ENCODE results near the gene LRP1-AS. TPM values are rescaled to one million over a fixed set of nuclear protein-coding genes. Genes with fewer than 3 reads are reported as not detected.

LRP1-AS gene
- total RNA-seq, 2 experiments from 2014 or later: not detected

DNA sequence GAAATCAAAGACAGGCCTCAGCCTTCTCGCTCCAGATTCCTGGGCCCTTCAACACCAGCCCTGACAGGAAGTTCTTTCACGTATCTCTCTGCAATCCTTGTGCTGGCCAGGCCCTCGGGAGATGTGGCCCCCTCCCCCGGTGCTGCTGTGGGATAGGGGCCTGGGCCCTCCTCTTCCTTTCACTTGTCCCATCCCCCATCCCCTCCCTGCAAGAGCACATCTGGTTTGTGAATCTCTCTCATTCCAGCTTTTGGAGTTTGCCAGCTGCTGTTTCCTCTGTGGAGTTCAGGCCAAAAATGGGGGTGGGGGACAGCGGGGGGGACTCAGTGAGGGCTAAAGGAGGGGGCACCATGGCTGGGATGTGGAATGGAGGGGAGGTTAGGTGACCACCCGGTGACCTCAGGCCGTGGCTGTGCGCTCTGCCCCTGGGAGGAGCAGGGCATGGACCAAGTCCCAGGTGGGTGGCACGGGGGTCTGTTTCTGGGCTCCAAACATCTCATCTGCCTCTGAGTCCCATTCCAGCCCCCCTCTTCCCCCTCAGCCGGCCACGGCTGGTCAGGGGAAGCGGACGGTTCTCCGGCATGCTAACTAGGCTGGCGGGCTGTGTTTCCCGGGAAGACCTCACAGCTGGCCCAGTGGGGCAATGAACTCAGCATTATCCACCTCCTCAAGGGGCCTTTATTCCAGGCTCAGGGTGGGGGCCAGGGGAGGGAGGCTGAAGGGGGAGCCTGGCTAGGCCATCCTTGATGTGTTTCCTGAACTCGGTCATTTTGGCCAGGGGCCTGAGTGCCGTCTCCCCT lies 11.7 kb downstream of the LRP1-AS start:
- DNase-seq: no peak
- Mint-ChIP-seq H3K4me3 (no peak overlapping the region), H3K4me1 (no peaks in the 10 kb centered on the region), H3K27ac (no peak overlapping the region), H3K9me3 (no peaks in the 10 kb centered on the region), H3K27me3 (peaks cover 16% of the 10 kb centered on the region), H3K36me3 (no peaks in the 10 kb centered on the region)
- no peak for ATAC-seq (ENCODE audit: low read depth)
- POLR2A ChIA-PET: interaction anchor here (0.6 to 0.8 kb wide), 3 partner anchors 11 to 24 kb away, joined by 3 to 5 read pairs (median 3); no protein-coding TSS in a partner anchor

DNA sequence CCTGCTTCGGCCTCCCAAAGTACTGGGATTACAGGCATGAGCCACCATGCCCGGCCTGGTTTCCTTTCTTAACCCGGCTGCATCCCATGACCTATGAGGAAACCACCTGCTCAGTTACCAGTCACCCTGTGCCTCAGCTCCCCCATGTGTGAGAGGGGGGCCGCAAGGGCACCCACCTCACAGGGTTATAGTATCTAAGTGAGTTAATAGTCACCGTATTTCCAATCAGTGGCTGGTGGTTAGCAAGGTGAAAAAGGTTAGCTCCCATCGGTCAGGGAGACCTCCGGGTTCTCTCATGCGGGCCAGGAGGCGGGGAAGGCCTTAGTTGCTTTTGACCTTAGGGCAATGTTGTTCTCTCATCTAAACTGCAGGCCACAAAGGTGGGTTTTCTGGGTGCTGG lies 12.5 kb downstream of the LRP1-AS start:
- Mint-ChIP-seq H3K27ac (no peak overlapping the region), H3K4me3 (no peak overlapping the region), H3K4me1 (no peaks in the 10 kb centered on the region), H3K9me3 (no peaks in the 10 kb centered on the region), H3K36me3 (no peaks in the 10 kb centered on the region), H3K27me3 (peaks cover 24% of the 10 kb centered on the region)
- ATAC-seq (ENCODE audit: low read depth) (no peak), DNase-seq (no peak)
- POLR2A ChIA-PET: interaction anchor here (0.6 to 0.8 kb wide), 2 partner anchors 21 to 23 kb away, joined by 3 to 5 read pairs; no protein-coding TSS in a partner anchor

DNA sequence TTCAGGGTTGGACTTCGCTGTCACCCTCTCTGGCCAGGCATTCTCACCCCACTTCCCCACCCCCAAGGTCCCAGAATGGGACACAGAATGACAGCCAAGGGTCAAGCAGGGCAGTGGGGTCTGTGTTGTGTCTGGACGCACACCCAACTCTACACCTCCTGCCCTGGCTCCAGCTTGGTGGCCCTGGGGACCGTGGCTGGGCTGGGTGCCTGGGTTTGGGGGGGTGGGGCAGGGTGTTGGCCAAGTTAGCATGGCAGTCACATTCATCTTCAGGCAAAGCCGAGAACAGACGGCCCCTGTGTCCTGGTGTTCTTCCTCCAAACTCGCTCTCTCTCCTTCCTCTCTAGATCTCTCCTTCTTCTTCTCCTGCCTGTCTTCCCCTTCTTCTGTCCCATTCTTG lies 13.5 kb downstream of the LRP1-AS start:
- Mint-ChIP-seq H3K27ac (no peak overlapping the region), H3K36me3 (no peaks in the 10 kb centered on the region), H3K4me3 (no peak overlapping the region), H3K27me3 (peaks cover 29% of the 10 kb centered on the region), H3K9me3 (no peaks in the 10 kb centered on the region), H3K4me1 (peaks cover 2% of the 10 kb centered on the region)
- DNase-seq (no peak), ATAC-seq (ENCODE audit: low read depth) (no peak)
- POLR2A ChIA-PET: no interaction called here

DNA sequence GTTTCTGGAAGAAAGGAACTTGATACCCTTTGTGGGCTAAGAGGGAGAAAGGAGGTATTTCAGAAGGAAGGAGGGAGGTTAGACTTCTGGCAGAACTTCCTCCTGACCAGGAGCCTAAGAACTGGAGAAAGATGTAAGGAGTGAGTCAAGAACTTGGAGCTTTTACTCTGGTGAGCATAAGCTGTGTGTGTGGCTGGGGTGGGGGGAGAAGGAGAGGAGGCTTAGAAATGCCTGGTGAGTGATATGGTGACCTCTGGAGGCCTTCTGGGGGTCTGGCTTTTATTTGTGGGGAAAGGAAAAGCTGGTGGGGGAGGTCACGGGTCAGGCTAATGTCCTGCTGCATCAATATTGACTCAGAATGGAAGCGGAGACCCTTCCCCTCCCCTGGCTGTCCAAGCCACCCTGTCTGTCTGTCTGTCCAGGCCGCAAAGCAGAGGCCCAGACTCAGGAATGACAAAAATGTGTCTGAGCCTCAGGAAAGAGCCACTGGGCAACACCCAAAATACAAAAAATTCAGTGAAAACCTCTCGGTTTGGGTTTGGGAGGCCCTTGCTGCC lies 14.3 kb downstream of the LRP1-AS start:
- Mint-ChIP-seq H3K4me3 (no peak overlapping the region), H3K36me3 (no peaks in the 10 kb centered on the region), H3K27me3 (peaks cover 28% of the 10 kb centered on the region), H3K9me3 (no peaks in the 10 kb centered on the region), H3K27ac (no peak overlapping the region), H3K4me1 (peaks cover 2% of the 10 kb centered on the region)
- ATAC-seq (ENCODE audit: low read depth): no peak
- POLR2A ChIA-PET: no interaction called here
- no peak for DNase-seq

DNA sequence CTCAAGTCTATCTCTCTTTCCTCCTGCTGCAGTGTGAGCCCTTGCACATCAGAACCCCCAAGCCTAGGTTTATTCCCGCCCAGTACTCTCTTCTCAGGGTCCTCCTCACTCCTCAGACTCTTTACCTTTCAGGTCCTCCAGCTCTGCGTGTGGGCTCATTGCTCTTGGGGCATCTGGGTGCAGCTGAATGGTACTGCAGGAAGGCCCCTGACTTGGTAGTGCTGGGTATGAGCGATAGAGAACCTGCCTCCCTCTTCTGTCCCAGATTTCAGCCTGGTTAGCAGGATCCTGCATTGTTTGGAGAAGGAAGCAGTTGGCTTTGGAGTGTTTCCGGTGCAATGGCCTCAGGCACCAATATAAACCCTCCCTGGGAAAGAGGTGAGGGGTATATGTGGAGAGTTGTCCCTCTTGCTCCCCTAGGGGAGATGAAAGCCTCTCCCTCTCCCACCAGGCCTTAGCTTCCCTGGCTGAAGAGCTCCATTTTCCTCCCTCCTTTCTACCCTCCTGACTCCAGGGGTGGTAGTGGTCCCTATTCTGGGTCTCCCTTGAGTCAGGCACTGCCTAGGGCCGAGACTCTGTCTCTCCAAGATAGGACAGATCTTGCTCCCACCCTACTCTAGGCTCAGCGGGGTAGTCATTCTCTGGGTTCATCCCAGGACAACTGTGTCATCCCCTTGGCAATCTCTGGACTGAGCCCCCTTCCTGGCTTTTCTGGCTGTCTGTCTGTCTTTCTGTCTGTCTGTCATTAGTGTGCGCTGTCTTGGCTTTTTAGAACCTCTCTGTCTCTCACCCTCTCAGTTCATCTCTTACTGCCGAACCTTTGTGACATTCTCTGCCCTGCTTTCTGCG lies 15.3 kb downstream of the LRP1-AS start:
- Mint-ChIP-seq H3K4me3 (no peak overlapping the region), H3K27ac (no peak overlapping the region), H3K9me3 (no peaks in the 10 kb centered on the region), H3K4me1 (peaks cover 5% of the 10 kb centered on the region), H3K36me3 (no peaks in the 10 kb centered on the region), H3K27me3 (peaks cover 32% of the 10 kb centered on the region)
- no peak for DNase-seq
- ATAC-seq (ENCODE audit: low read depth): no peak
- POLR2A ChIA-PET: no interaction called here

DNA sequence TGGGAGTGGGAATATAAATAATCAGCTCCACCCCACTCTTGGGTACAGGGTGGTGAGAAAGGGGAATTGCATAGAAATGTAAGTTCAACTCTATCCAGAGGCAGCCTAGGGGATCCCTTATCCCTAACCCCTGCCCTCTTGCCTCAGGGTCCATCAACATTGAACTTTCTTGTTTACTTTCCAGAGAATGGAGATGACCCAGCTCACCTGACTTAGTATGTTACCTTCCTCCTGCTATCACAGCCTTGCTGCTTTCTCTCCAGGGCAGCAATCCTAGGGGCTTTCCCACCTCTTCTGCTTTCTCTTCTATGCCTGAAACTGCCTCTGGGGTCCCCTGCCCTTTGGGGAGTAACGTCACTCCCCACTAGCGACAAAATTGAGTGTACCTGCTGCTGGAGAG lies 16.5 kb downstream of the LRP1-AS start:
- ATAC-seq (ENCODE audit: low read depth): no peak
- Mint-ChIP-seq H3K27me3 (peaks cover 44% of the 10 kb centered on the region), H3K36me3 (no peaks in the 10 kb centered on the region), H3K4me1 (peaks cover 6% of the 10 kb centered on the region), H3K9me3 (no peaks in the 10 kb centered on the region), H3K27ac (no peak overlapping the region), H3K4me3 (no peak overlapping the region)
- POLR2A ChIA-PET: no interaction called here
- no peak for DNase-seq

DNA sequence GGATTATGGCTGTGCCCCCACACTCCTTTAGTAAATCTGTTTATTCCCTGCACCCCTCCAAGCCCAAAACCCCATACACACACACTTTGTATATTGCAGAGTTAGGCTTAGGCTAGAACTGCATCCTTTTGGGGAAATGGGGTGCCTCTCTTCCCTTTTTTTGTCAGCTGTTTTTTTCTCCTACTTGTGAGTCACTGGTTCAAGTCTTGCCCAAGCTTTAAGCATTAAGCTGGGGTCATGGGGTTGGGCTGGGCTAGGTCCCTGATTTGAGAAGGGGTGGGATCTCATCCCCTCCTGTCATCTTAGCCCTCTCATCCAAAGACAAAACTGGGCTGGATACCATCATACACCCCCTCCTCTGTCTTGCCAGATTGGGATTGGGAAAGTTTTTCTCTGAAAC lies 17.5 kb downstream of the LRP1-AS start:
- Mint-ChIP-seq H3K9me3 (no peaks in the 10 kb centered on the region), H3K27me3 (peaks cover 53% of the 10 kb centered on the region), H3K27ac (no peak overlapping the region), H3K4me1 (peaks cover 6% of the 10 kb centered on the region), H3K36me3 (no peaks in the 10 kb centered on the region), H3K4me3 (peak overlapping the region; percentile 61)
- POLR2A ChIA-PET: interaction anchor here (0.5 kb wide), 1 partner anchor 78 kb away, joined by 3 read pairs; no protein-coding TSS in a partner anchor
- DNase-seq (no peak), ATAC-seq (ENCODE audit: low read depth) (no peak)

DNA sequence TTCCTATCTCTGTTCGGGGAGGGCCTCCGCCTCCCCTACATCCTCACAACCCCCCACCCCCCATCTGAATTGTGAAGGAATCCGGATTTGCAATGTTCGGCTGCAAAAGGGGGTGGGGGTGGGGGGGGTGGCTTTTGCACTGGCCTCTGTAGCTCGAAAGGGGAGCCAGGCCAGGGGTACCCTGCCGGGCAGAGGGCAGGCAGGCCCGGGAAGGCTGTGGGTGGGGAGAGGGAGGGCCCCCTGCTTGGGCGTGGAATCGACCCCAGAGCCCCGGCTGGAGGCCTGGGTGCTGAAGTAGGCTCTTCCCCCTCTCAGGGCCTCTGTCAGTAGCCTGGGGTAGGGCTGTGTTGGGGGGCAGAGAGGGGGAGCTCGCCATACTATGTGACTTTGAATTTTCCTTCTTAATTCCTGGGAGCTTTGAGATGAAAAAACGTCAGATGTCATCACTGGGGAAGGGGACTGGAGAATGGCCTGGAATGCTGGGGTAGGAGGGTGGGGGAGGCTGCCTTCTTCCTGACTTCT lies 18.0 kb downstream of the LRP1-AS start:
- H3K4me3 Mint-ChIP-seq: peak overlapping the region; percentile 61
- POLR2A ChIA-PET: interaction anchor here (0.5 to 0.9 kb wide), 2 partner anchors 77 to 376 kb away, joined by 3 to 5 read pairs; no protein-coding TSS in a partner anchor
- DNase-seq (no peak), ATAC-seq (ENCODE audit: low read depth) (no peak)
- H3K36me3 Mint-ChIP-seq: no peaks in the 10 kb centered on the region
- H3K4me1 Mint-ChIP-seq: peaks cover 8% of the 10 kb centered on the region
- no peaks in the 10 kb centered on the region for H3K9me3 Mint-ChIP-seq
- no peak overlapping the region for H3K27ac Mint-ChIP-seq
- H3K27me3 Mint-ChIP-seq: peaks cover 57% of the 10 kb centered on the region

DNA sequence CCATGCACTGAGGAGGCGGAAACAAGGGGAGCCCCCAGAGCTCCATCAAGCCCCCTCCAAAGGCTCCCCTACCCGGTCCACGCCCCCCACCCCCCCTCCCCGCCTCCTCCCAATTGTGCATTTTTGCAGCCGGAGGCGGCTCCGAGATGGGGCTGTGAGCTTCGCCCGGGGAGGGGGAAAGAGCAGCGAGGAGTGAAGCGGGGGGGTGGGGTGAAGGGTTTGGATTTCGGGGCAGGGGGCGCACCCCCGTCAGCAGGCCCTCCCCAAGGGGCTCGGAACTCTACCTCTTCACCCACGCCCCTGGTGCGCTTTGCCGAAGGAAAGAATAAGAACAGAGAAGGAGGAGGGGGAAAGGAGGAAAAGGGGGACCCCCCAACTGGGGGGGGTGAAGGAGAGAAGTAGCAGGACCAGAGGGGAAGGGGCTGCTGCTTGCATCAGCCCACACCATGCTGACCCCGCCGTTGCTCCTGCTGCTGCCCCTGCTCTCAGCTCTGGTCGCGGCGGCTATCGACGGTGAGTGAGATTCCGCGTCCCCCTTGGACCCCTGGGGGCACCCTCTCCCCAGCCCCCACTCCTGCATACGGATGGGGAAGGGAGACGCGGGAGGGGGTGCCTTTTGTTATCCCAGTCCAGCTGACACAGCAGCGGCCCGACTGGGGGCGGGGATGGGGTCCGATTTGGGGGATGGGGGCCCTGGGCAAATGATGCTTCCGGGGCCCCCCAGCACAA lies 18.7 kb downstream of the LRP1-AS start:
- peaks cover 2% of the 10 kb centered on the region for H3K36me3 Mint-ChIP-seq
- no peak overlapping the region for H3K27ac Mint-ChIP-seq
- POLR2A ChIA-PET: interaction anchor here (0.5 to 1.6 kb wide), 7 partner anchors 13 to 376 kb away, joined by 3 to 5 read pairs (median 3); partner anchors contain the start of gene STAT6
- peaks cover 10% of the 10 kb centered on the region for H3K4me1 Mint-ChIP-seq
- no peak for ATAC-seq (ENCODE audit: low read depth)
- H3K9me3 Mint-ChIP-seq: peaks cover 2% of the 10 kb centered on the region
- H3K4me3 Mint-ChIP-seq: peak overlapping the region; percentile 85
- no peak for DNase-seq
- H3K27me3 Mint-ChIP-seq: peaks cover 63% of the 10 kb centered on the region

DNA sequence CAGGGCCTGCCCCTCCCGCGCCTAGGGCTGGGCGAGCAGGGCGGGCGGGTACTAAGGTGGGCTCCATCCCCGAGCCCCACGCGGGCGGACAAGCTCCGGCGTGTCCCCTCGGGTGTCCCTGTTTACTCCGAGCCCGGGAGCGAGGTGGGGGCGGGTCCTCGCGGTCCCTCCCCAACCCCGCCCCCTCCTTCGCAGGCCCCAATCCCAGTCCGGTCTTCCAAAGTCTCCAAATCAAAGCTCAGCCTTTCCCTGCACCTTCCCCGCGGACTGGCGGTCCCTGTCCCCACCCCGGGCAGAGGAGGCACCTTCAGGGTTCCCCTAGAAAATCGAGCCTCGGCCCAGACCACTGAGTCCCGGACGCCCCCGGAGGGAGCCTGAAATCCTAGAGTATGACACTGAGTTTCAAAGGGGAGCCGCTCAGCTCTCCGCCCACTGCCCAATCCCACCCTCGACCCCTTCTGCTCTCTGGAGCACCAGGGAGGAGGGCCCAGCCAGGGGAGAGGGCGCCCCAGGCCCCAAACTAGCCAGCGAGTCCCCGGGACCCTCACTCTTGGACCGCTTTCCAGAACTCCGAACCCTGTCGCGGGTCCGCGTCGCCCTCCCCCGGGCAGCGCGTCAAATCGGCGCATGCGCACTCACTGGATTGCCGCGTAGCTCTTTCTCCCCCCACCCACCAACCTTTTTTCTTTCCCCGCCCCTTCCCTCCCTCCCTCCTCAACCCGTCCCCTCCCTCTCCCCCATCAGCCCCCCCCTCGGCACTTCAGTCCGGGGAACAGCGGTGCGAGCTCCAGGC lies 19.5 kb downstream of the LRP1-AS start, which contains the start of gene LRP1:
LRP1 (plus strand) TSS at position 758 of the 793 bp plus-strand sequence. CDS start 482 bp downstream, outside the sequence.
- Mint-ChIP-seq H3K27ac (peak within 1 kb of the TSS; percentile 73), H3K36me3 (peaks cover 3% of the 10 kb centered on the region), H3K27me3 (peaks cover 61% of the 10 kb centered on the region), H3K4me1 (peaks cover 10% of the 10 kb centered on the region), H3K4me3 (peak within 1 kb of the TSS; percentile 85), H3K9me3 (peaks cover 3% of the 10 kb centered on the region)
- peak; percentile 75 for DNase-seq
- ATAC-seq (ENCODE audit: low read depth): peak; percentile 60
- POLR2A ChIA-PET: interaction anchor here (0.5 to 1.6 kb wide), 6 partner anchors 12 to 54 kb away, joined by 3 to 4 read pairs (median 3); partner anchors contain the start of gene STAT6

DNA sequence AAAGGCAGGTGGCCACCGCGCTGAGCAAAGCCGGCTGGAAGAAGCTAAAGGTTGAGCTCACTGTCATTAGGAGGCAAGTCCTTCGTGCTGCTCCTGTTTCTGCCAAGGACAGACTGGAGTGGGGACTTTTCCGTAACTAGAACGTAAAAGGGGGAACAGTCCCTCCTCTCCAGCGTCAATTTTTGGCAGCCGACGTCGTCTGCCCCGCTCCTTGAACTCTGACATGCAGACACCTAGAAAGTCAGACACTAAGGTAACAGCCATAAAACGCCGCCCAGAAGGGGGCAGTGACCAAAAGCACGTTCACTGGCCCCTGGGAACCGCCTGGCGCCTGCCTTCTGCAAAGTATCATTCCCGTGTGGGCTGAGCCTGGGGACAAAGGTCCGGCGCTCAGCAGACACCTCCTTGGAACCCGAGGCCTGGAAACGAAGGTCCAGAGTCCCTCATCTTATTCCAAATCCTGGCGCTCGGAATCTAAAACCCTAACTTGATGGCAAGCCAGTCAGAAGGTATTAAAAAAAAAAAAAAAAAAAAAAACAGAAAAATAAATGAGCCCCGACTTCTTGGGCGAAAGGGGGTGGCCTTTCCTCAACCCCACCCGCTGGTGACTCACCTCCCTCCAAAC lies 20.2 kb downstream of the LRP1-AS start:
- peak; percentile 50 for DNase-seq
- Mint-ChIP-seq H3K27me3 (peaks cover 59% of the 10 kb centered on the region), H3K36me3 (peaks cover 3% of the 10 kb centered on the region), H3K9me3 (peaks cover 3% of the 10 kb centered on the region), H3K4me3 (peak overlapping the region; percentile 66), H3K27ac (no peak overlapping the region), H3K4me1 (peaks cover 10% of the 10 kb centered on the region)
- POLR2A ChIA-PET: interaction anchor here (1.2 to 1.6 kb wide), 2 partner anchors 43 to 47 kb away, joined by 3 to 4 read pairs; no protein-coding TSS in a partner anchor
- ATAC-seq (ENCODE audit: low read depth): peak; percentile 19
